Measurements from ENCODE around the gene SLC39A6.
"Not testable (repeated sequence)": the region's sequence is repeated elsewhere in the genome, so short reads cannot be mapped to it uniquely, and the experiment has no call there.

Gene SLC39A6, protein sequence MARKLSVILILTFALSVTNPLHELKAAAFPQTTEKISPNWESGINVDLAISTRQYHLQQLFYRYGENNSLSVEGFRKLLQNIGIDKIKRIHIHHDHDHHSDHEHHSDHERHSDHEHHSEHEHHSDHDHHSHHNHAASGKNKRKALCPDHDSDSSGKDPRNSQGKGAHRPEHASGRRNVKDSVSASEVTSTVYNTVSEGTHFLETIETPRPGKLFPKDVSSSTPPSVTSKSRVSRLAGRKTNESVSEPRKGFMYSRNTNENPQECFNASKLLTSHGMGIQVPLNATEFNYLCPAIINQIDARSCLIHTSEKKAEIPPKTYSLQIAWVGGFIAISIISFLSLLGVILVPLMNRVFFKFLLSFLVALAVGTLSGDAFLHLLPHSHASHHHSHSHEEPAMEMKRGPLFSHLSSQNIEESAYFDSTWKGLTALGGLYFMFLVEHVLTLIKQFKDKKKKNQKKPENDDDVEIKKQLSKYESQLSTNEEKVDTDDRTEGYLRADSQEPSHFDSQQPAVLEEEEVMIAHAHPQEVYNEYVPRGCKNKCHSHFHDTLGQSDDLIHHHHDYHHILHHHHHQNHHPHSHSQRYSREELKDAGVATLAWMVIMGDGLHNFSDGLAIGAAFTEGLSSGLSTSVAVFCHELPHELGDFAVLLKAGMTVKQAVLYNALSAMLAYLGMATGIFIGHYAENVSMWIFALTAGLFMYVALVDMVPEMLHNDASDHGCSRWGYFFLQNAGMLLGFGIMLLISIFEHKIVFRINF

DNA sequence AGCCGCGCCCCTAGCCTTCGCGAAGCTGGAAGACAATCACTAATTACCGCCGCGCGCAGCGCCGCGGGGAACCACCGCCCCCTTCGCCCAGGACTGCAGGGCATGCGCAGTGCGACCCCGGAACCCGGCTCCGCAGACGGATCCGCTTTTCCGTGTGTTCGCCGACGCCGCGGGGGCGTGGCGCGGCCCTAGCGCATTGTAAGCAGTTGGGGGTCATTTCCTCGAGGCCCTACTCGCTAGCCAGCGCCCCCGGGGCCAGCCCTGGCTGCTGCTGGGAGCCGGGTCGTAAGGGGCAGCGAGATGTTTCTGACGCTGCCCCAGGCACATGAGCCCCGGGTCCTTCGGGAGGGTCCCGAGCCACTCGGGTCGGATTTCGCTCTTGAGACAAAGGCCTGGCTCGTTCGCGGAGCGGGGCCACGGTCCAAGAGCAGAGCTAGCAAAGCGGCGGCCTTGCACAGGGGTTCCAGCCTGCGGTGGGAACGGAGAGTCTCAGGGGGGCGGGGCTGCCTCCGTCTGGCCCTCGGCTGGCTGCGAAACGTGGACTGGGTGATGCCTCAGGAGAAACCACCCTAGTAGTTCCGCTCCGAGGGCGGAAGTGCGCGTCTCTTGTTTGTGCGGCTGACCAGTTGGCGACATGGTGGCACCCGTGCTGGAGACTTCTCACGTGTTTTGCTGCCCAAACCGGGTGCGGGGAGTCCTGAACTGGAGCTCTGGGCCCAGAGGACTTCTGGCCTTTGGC is at the start of gene SLC39A6, which contains the start of gene ELP2:
Gene SLC39A6 (minus strand): TSS at position 41 of the 739 bp plus-strand sequence. CDS start 2,333 bp downstream, outside the sequence.
Gene ELP2 (plus strand): TSS at position 600 of the 739 bp plus-strand sequence. CDS start 35 bp downstream, at position 635.
- DNase-seq (peak; percentile 91), ATAC-seq (replicated peaks) (peak; percentile 93 to 94)
- H3K9me3 Mint-ChIP-seq: no peaks in the 10 kb centered on the region
- H3K4me3 Mint-ChIP-seq: peak within 1 kb of the TSS; percentile 96 to 99
- peaks cover 26 to 38% of the 10 kb centered on the region in 2 donors for H3K36me3 Mint-ChIP-seq
- H3K27me3 Mint-ChIP-seq: no peaks in the 10 kb centered on the region
- peaks cover 27 to 63% of the 10 kb centered on the region in 2 donors for H3K4me1 Mint-ChIP-seq
- peak within 1 kb of the TSS; percentile 98 for H3K27ac Mint-ChIP-seq

DNA sequence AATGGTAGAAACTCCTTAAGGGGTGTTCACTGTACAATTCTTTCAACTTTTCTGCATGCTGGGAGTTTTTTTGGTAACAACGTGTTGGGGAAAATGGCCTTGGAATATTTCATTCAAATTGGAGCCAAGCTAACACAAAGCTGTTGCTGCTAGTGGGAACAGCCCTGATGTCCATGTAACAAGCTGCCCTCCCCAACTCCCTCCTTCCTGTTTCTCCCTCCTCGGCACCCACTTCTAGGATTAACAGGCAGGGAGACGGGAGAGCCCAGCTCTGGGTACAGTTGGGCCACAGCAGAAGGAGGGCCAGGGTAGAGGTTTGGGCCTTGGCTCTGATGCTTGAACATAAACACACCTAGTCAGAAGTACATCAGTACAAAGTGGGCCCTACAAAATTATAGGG is 48.8 kb upstream of the SLC39A6 start:
- no peak for DNase-seq
- H3K9me3 Mint-ChIP-seq: no peaks in the 10 kb centered on the region
- peak overlapping the region; percentile 85 for H3K27ac Mint-ChIP-seq
- H3K36me3 Mint-ChIP-seq: peaks cover 21 to 31% of the 10 kb centered on the region in 2 donors
- H3K27me3 Mint-ChIP-seq: no peaks in the 10 kb centered on the region
- no peak for ATAC-seq (replicated peaks)
- H3K4me1 Mint-ChIP-seq: peaks cover 24 to 43% of the 10 kb centered on the region in 2 donors
- no peak overlapping the region for H3K4me3 Mint-ChIP-seq

DNA sequence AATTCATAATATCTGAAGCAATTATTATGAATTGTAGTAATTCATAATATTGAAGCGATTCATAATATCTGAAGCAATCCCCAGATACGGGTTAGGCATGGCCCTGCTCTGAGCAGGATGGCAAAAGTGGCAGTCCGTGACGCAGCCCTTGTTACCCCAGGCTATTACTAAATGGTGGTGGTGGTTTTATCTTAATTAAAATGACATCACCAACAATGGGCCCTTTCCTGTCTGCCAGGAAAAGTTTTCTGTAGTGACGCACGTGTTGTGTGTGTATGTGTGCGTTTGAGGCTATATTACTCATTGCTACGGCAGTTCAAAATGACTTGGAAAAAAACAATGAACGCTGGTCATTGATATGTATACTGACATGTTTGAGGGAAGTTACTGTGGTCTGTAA is 47.6 kb upstream of the SLC39A6 start:
- Mint-ChIP-seq H3K27me3 (no peaks in the 10 kb centered on the region), H3K4me1 (peaks cover 21 to 35% of the 10 kb centered on the region in 2 donors), H3K9me3 (no peaks in the 10 kb centered on the region), H3K4me3 (no peak overlapping the region), H3K36me3 (peaks cover 24 to 34% of the 10 kb centered on the region in 2 donors), H3K27ac (no peak overlapping the region)
- DNase-seq (no peak), ATAC-seq (replicated peaks) (no peak)

DNA sequence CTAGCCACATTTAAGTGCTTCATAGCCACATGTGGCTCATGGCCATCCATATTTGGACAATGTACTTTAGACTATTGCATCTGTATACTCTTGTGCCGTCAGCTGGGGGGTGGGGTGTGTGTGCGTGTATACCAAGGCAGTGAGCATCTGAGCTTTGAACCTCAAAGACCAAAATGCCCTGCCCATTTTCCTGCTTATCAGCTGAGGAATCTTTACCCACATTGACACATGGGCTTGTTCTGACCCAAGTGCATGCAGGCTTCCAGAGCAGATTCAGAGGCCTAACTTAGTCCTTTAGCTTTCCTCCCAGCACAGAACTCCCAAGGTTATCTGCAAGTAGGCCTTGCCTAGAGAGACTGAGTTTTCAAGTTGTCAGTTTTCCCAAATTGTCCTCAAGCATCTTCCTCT is 47.0 kb upstream of the SLC39A6 start:
- Mint-ChIP-seq H3K36me3 (peaks cover 26 to 37% of the 10 kb centered on the region in 2 donors), H3K27ac (no peak overlapping the region), H3K4me1 (peaks cover 21 to 34% of the 10 kb centered on the region in 2 donors), H3K4me3 (no peak overlapping the region), H3K27me3 (no peaks in the 10 kb centered on the region), H3K9me3 (no peaks in the 10 kb centered on the region)
- DNase-seq (no peak), ATAC-seq (replicated peaks) (no peak)

DNA sequence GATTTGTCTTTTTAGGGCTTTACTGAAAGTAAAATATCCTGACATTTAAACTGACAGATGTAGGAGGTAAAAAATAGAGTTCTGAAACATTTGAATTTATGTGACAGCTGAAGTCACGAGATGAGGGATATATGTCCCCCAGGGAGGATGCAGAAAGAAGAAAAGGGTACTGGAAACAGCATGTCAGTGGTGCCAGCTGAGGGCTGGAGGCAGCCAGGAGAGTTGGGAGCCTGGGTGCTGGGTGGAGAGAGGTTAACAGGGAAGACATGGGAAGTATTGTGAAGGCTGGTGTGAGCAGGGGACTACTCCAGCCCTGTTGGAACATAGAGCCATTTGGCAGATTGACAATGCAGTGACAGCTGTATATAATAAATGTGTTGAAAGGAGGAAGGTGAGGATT is 46.3 kb upstream of the SLC39A6 start:
- Mint-ChIP-seq H3K9me3 (no peaks in the 10 kb centered on the region), H3K36me3 (peaks cover 30 to 43% of the 10 kb centered on the region in 2 donors), H3K27me3 (no peaks in the 10 kb centered on the region), H3K27ac (peak overlapping the region; percentile 3), H3K4me1 (peaks cover 18 to 30% of the 10 kb centered on the region in 2 donors), H3K4me3 (no peak overlapping the region)
- DNase-seq: no peak
- ATAC-seq (replicated peaks): no peak

DNA sequence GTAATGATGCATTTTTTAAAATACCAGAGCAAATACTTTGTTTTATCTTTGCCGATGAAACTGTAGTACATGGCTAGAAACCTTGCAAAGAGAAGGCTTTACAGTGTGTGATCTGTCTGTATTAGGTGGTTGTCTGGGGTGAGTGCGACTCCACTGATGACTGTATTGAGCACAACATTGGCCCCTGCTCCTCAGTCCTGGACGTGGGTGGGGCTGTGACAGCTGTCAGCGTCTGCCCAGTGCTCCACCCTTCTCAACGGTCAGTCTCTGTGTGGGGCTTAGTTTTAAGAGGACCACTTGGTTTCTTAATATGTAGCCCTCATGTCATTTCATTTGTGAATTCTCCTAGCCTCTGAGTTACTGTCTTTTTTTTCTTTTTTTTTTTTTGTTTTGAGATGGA is 40.8 kb upstream of the SLC39A6 start:
- ATAC-seq (replicated peaks) (no peak), DNase-seq (no peak)
- H3K27me3 Mint-ChIP-seq: no peaks in the 10 kb centered on the region
- H3K9me3 Mint-ChIP-seq: no peaks in the 10 kb centered on the region
- H3K27ac Mint-ChIP-seq: no peak overlapping the region
- H3K4me3 Mint-ChIP-seq: no peak overlapping the region
- peaks cover 0 to 5% of the 10 kb centered on the region in 2 donors for H3K4me1 Mint-ChIP-seq
- H3K36me3 Mint-ChIP-seq: peaks cover 27 to 41% of the 10 kb centered on the region in 2 donors

DNA sequence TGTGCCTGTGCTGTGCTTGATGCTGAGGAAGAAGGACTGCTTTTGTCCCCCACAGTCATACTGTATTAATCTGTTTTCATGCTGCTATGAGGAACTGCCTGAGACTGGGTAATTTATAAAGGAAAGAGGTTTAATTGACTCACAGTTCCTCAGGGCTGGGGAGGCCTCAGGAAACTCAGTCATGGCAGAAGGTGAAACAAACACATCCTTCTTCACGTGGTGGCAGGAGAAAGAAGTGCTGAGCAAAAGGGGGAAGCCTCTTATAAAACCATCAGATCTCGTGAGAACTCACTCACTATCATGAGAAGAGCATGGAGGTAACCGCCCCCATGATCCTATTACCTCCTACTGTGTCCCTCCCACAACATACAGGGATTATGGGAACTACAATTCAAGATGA is 39.2 kb upstream of the SLC39A6 start:
- H3K27ac Mint-ChIP-seq; DNase-seq; H3K4me3 Mint-ChIP-seq; ATAC-seq (replicated peaks); H3K9me3 Mint-ChIP-seq; H3K27me3 Mint-ChIP-seq; H3K4me1 Mint-ChIP-seq: not testable (repeated sequence)
- H3K36me3 Mint-ChIP-seq: peaks cover 32 to 45% of the 10 kb centered on the region in 2 donors

DNA sequence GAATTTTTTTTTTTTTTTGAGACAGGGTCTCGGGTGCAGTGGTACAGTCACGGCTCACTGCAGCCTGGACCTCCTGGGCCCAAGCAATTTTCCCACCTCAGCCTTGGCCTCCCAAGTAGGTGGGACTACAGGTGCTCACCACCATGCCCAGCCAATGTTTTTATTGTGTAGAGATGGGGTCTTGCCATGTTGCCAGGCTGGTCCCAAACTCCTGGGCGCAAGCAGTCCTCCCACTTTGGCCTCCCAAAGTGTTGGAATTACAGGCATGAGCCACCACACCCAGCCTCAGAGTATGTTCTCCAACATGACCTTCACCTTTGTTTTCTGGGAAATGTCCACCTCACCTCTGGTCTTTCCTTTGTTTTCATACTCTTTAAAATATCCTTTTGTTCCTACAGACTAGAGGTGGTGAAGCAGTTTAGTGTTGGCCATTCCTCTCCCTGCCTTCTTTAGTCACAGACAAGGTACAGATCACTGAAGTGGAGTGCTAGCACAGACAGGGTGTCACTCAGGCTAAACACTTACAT is 38.6 kb upstream of the SLC39A6 start:
- H3K27me3 Mint-ChIP-seq: no peaks in the 10 kb centered on the region
- H3K36me3 Mint-ChIP-seq: peaks cover 34 to 49% of the 10 kb centered on the region in 2 donors
- DNase-seq: no peak
- no peaks in the 10 kb centered on the region for H3K9me3 Mint-ChIP-seq
- no peak overlapping the region for H3K4me3 Mint-ChIP-seq
- H3K4me1 Mint-ChIP-seq: peaks cover 0 to 5% of the 10 kb centered on the region in 2 donors
- no peak for ATAC-seq (replicated peaks)
- no peak overlapping the region for H3K27ac Mint-ChIP-seq

DNA sequence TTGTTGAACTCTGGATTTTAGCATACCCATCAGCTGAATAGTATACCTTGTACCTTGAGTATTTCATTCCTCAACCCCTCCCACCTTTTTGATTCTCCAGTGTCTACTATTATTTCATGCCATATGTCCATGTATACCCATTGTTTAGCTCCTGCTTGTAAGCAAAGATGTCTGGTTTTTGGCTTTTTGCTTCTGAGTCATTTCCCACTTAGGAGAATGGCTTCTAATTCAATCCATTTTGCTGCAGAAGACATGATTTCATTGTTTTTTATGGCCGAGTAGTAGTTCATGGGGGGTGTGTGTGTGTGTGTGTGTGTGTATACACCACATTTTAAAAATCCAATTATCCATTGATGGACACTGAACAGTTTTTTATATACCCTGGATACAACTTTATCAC is 33.8 kb upstream of the SLC39A6 start:
- H3K9me3 Mint-ChIP-seq: no peaks in the 10 kb centered on the region
- ATAC-seq (replicated peaks): no peak
- peaks cover 34 to 49% of the 10 kb centered on the region in 2 donors for H3K36me3 Mint-ChIP-seq
- no peaks in the 10 kb centered on the region for H3K27me3 Mint-ChIP-seq
- H3K4me1 Mint-ChIP-seq: peaks cover 5 to 13% of the 10 kb centered on the region in 2 donors
- no peak for DNase-seq
- H3K27ac Mint-ChIP-seq: no peak overlapping the region
- no peak overlapping the region for H3K4me3 Mint-ChIP-seq

DNA sequence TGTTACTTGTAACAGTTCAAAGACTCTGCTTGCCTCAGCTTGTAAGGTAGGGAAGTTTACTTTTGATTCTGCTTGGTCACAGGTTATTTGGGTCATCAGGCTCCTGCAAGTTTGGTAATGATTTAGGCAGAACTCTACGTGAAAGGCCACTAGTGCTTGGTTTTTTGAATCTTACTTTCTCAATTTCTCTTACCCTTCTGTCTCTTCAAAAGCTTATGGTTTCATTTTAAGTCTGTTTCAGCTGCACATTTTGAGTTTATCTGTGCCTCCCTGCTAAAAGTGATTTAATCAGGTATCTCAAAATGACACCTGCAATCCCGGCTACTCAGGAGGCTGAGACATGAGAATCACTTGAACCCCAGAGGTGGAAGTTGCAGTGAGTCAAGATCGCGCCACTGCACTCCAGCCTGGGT is 31.8 kb upstream of the SLC39A6 start:
- DNase-seq (no peak), ATAC-seq (replicated peaks) (no peak)
- Mint-ChIP-seq H3K9me3 (no peaks in the 10 kb centered on the region), H3K4me1 (peaks cover 6 to 27% of the 10 kb centered on the region in 2 donors), H3K27me3 (no peaks in the 10 kb centered on the region), H3K27ac (no peak overlapping the region), H3K36me3 (peaks cover 36 to 58% of the 10 kb centered on the region in 2 donors), H3K4me3 (no peak overlapping the region)

DNA sequence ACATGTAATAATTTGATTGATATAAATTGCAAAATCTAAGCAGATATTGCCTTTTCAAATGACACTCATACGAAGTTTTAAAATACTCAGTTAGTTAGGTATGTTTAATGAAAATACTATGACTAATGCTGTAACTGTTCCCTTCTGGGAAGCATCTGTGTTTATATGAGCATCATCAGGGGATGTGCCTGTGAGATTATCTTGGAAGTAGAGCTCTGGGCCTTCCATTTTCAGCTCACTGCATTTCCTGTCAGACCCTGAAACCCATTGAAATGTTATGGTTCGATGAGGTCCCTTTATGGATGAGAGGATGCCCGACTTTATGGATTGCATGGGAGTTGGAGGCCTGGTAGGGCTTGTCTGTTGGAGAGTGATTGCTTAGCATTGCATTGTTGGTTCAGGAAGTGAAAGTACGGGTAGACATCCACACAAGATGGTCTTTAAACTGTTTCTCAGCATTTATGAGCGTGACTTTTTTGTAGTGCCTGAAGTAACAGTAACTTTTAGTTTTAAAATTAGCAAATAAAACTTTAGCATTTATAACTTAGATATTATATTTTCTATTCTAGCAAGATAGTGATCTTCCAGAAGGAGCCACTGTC is 29.2 kb upstream of the SLC39A6 start:
- H3K9me3 Mint-ChIP-seq: no peaks in the 10 kb centered on the region
- H3K36me3 Mint-ChIP-seq: peaks cover 34 to 56% of the 10 kb centered on the region in 2 donors
- DNase-seq (no peak), ATAC-seq (replicated peaks) (peak in 1 of 2 donors; percentile 36)
- H3K4me1 Mint-ChIP-seq: peaks cover 8 to 27% of the 10 kb centered on the region in 2 donors
- no peak overlapping the region for H3K4me3 Mint-ChIP-seq
- no peaks in the 10 kb centered on the region for H3K27me3 Mint-ChIP-seq
- peak overlapping the region; percentile 56 for H3K27ac Mint-ChIP-seq

DNA sequence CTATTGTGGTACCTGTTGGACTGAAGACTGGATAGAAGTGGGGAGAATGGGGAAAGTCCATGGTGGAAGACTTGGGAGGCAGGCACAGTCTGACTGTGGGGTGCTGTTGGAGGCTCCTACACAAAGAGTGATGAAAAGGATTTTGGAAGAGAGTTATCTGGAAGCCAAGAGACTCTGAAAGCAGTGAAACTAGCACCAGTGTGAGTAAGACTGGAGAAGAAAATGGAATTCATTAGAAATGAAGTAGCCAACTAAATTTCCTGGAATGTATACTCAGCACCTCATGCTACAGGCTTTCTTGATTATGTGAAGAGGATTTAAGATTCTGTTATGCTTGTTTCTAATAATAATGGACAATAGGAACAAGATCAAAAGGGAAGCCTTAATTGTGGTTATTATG is 28.3 kb upstream of the SLC39A6 start:
- H3K27ac Mint-ChIP-seq: peak overlapping the region; percentile 38
- no peaks in the 10 kb centered on the region for H3K9me3 Mint-ChIP-seq
- DNase-seq (no peak), ATAC-seq (replicated peaks) (no peak)
- H3K4me1 Mint-ChIP-seq: peaks cover 8 to 35% of the 10 kb centered on the region in 2 donors
- H3K4me3 Mint-ChIP-seq: no peak overlapping the region
- H3K27me3 Mint-ChIP-seq: no peaks in the 10 kb centered on the region
- H3K36me3 Mint-ChIP-seq: peaks cover 40 to 61% of the 10 kb centered on the region in 2 donors

DNA sequence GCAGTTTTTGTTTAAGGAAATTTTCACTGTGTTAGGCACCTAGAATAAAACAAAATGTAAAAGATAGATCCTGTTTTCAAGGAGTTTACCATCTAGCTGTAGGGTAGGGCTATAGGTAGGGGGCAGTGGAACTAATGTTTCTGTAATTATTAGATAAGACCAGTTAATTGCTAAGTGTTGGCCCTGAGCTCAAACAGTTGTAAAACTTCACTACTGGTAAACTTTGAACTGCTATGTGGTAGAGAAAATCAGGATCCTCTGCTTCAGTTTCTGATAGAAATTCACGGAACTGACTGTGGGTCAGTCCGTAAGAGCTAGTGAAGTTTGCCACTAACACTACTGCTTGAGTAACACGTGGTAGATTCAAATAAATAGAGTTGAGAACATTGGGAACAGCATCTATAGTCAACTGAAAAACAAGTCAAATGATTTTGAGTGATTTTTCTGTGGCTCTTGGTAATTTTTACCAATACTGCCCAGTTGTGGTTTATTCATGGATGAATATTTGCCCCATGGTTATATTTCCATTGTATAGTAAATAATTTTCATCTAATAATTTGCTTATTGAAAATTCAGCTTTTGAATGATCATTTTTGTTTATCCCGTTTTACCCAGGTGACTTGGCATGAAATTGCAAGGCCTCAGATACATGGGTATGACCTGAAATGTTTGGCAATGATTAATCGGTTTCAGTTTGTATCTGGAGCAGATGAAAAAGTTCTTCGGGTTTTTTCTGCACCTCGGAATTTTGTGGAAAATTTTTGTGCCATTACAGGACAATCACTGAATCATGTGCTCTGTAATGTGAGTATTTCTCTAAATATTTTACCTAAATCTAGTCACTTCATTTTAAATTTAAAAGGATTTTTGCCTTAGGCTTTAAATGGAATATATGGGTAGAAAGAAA is 27.0 kb upstream of the SLC39A6 start:
- Mint-ChIP-seq H3K27me3 (no peaks in the 10 kb centered on the region), H3K9me3 (no peaks in the 10 kb centered on the region), H3K4me1 (peaks cover 11 to 37% of the 10 kb centered on the region in 2 donors), H3K36me3 (peaks cover 44 to 65% of the 10 kb centered on the region in 2 donors), H3K4me3 (no peak overlapping the region), H3K27ac (no peak overlapping the region)
- ATAC-seq (replicated peaks): no peak
- no peak for DNase-seq

Data from stimulated activated naive B cell treated with anti-CD40 and anti-IgM and Interleukin-4, amounts not matched to agents 10 μg/mL and 1 μg/mL and 100 μg/mL, for 72 hours (primary cell).